ENCODE results near the gene TTLL12.
"Not testable (repeated sequence)": the region's sequence is repeated elsewhere in the genome, so short reads cannot be mapped to it uniquely, and the experiment has no call there.

The TTLL12 gene

GRCh38 chr22:43145371-43145770 lies 41.6 kb downstream of the TTLL12 start:
- not testable (repeated sequence) for H3K9me3 ChIP-seq (ENCODE audit: insufficient read depth, low read depth, low read length); H3K4me3 ChIP-seq (ENCODE audit: low read length); H3K9ac ChIP-seq (ENCODE audit: low read depth, low read length); H3K36me3 ChIP-seq (ENCODE audit: insufficient read depth, low read depth, low read length); H3K4me1 ChIP-seq (ENCODE audit: insufficient read depth, low read length); H3K27me3 ChIP-seq (ENCODE audit: insufficient read depth, low read length); H3K27ac ChIP-seq (ENCODE audit: low read length)

GRCh38 chr22:43144949-43145348 lies 42.0 kb downstream of the TTLL12 start:
- H3K36me3 ChIP-seq (ENCODE audit: insufficient read depth, low read depth, low read length): peaks cover 14% of the 10 kb centered on the region
- no peak overlapping the region for H3K4me3 ChIP-seq (ENCODE audit: low read length)
- no peaks in the 10 kb centered on the region for H3K27me3 ChIP-seq (ENCODE audit: insufficient read depth, low read length)
- no peak overlapping the region for H3K27ac ChIP-seq (ENCODE audit: low read length)
- no peaks in the 10 kb centered on the region for H3K9me3 ChIP-seq (ENCODE audit: insufficient read depth, low read depth, low read length)
- no peak overlapping the region for H3K9ac ChIP-seq (ENCODE audit: low read depth, low read length)
- no peaks in the 10 kb centered on the region for H3K4me1 ChIP-seq (ENCODE audit: insufficient read depth, low read length)

- Histone ChIP-seq H3K4me1 (ENCODE audit: insufficient read depth, low read length) (no peaks in the 10 kb centered on the region), H3K27ac (ENCODE audit: low read length) (no peak within 1 kb of the TSS), H3K36me3 (ENCODE audit: insufficient read depth, low read depth, low read length) (peaks cover 33% of the 10 kb centered on the region), H3K4me3 (ENCODE audit: low read length) (peak within 1 kb of the TSS; percentile 73), H3K27me3 (ENCODE audit: insufficient read depth, low read length) (no peaks in the 10 kb centered on the region), H3K9ac (ENCODE audit: low read depth, low read length) (peak within 1 kb of the TSS; percentile 70; the same call in 1 of the 2 replicates), H3K9me3 (ENCODE audit: insufficient read depth, low read depth, low read length) (no peaks in the 10 kb centered on the region)
These were observed 43.9 kb downstream of the TTLL12 start, which contains the start of gene MCAT for GRCh38 chr22:43142880-43143562. Gene MCAT (minus strand): TSS chr22:43143398. CDS start chr22:43143348, 50 bp downstream.

GRCh38 chr22:43136801-43137200 lies 50.1 kb downstream of the TTLL12 start:
- Histone ChIP-seq H3K9ac (ENCODE audit: low read depth, low read length) (no peak overlapping the region), H3K4me1 (ENCODE audit: insufficient read depth, low read length) (no peaks in the 10 kb centered on the region), H3K27ac (ENCODE audit: low read length) (no peak overlapping the region), H3K36me3 (ENCODE audit: insufficient read depth, low read depth, low read length) (peaks cover 79% of the 10 kb centered on the region), H3K4me3 (ENCODE audit: low read length) (no peak overlapping the region), H3K9me3 (ENCODE audit: insufficient read depth, low read depth, low read length) (no peaks in the 10 kb centered on the region), H3K27me3 (ENCODE audit: insufficient read depth, low read length) (no peaks in the 10 kb centered on the region)

GRCh38 chr22:43136255-43136654 lies 50.7 kb downstream of the TTLL12 start:
- no peaks in the 10 kb centered on the region for H3K9me3 ChIP-seq (ENCODE audit: insufficient read depth, low read depth, low read length)
- no peaks in the 10 kb centered on the region for H3K4me1 ChIP-seq (ENCODE audit: insufficient read depth, low read length)
- no peak overlapping the region for H3K27ac ChIP-seq (ENCODE audit: low read length)
- H3K27me3 ChIP-seq (ENCODE audit: insufficient read depth, low read length): no peaks in the 10 kb centered on the region
- peaks cover 82% of the 10 kb centered on the region for H3K36me3 ChIP-seq (ENCODE audit: insufficient read depth, low read depth, low read length)
- H3K9ac ChIP-seq (ENCODE audit: low read depth, low read length): no peak overlapping the region
- no peak overlapping the region for H3K4me3 ChIP-seq (ENCODE audit: low read length)

- H3K27ac ChIP-seq (ENCODE audit: low read length): no peak overlapping the region
- no peaks in the 10 kb centered on the region for H3K4me1 ChIP-seq (ENCODE audit: insufficient read depth, low read length)
- no peak overlapping the region for H3K9ac ChIP-seq (ENCODE audit: low read depth, low read length)
- peaks cover 77% of the 10 kb centered on the region for H3K36me3 ChIP-seq (ENCODE audit: insufficient read depth, low read depth, low read length)
- no peak overlapping the region for H3K4me3 ChIP-seq (ENCODE audit: low read length)
- no peaks in the 10 kb centered on the region for H3K9me3 ChIP-seq (ENCODE audit: insufficient read depth, low read depth, low read length)
- no peaks in the 10 kb centered on the region for H3K27me3 ChIP-seq (ENCODE audit: insufficient read depth, low read length)
These were observed 51.4 kb downstream of the TTLL12 start for GRCh38 chr22:43135565-43135964.

GRCh38 chr22:43134553-43134952 lies 52.4 kb downstream of the TTLL12 start:
- Histone ChIP-seq H3K4me1 (ENCODE audit: insufficient read depth, low read length) (peaks cover 5% of the 10 kb centered on the region), H3K9me3 (ENCODE audit: insufficient read depth, low read depth, low read length) (no peaks in the 10 kb centered on the region), H3K4me3 (ENCODE audit: low read length) (no peak overlapping the region), H3K27me3 (ENCODE audit: insufficient read depth, low read length) (no peaks in the 10 kb centered on the region), H3K27ac (ENCODE audit: low read length) (no peak overlapping the region), H3K9ac (ENCODE audit: low read depth, low read length) (no peak overlapping the region), H3K36me3 (ENCODE audit: insufficient read depth, low read depth, low read length) (peaks cover 67% of the 10 kb centered on the region)

GRCh38 chr22:43133401-43133800 lies 53.5 kb downstream of the TTLL12 start:
- H3K9me3 ChIP-seq (ENCODE audit: insufficient read depth, low read depth, low read length): no peaks in the 10 kb centered on the region
- H3K4me1 ChIP-seq (ENCODE audit: insufficient read depth, low read length): peaks cover 8% of the 10 kb centered on the region
- H3K36me3 ChIP-seq (ENCODE audit: insufficient read depth, low read depth, low read length): peaks cover 56% of the 10 kb centered on the region
- H3K9ac ChIP-seq (ENCODE audit: low read depth, low read length): no peak overlapping the region
- H3K27ac ChIP-seq (ENCODE audit: low read length): no peak overlapping the region
- H3K4me3 ChIP-seq (ENCODE audit: low read length): no peak overlapping the region
- H3K27me3 ChIP-seq (ENCODE audit: insufficient read depth, low read length): no peaks in the 10 kb centered on the region

GRCh38 chr22:43131773-43132501 lies 55.0 kb downstream of the TTLL12 start:
- Histone ChIP-seq H3K4me1 (ENCODE audit: insufficient read depth, low read length) (peaks cover 8% of the 10 kb centered on the region), H3K9me3 (ENCODE audit: insufficient read depth, low read depth, low read length) (no peaks in the 10 kb centered on the region), H3K36me3 (ENCODE audit: insufficient read depth, low read depth, low read length) (peaks cover 43% of the 10 kb centered on the region), H3K27me3 (ENCODE audit: insufficient read depth, low read length) (no peaks in the 10 kb centered on the region), H3K4me3 (ENCODE audit: low read length) (no peak overlapping the region), H3K9ac (ENCODE audit: low read depth, low read length) (no peak overlapping the region), H3K27ac (ENCODE audit: low read length) (no peak overlapping the region)

- H3K4me1 ChIP-seq (ENCODE audit: insufficient read depth, low read length): peaks cover 8% of the 10 kb centered on the region
- H3K9ac ChIP-seq (ENCODE audit: low read depth, low read length): no peak overlapping the region
- H3K27me3 ChIP-seq (ENCODE audit: insufficient read depth, low read length): no peaks in the 10 kb centered on the region
- H3K9me3 ChIP-seq (ENCODE audit: insufficient read depth, low read depth, low read length): no peaks in the 10 kb centered on the region
- H3K27ac ChIP-seq (ENCODE audit: low read length): no peak overlapping the region
- no peak overlapping the region for H3K4me3 ChIP-seq (ENCODE audit: low read length)
- peaks cover 24% of the 10 kb centered on the region for H3K36me3 ChIP-seq (ENCODE audit: insufficient read depth, low read depth, low read length)
These were observed 57.2 kb downstream of the TTLL12 start for GRCh38 chr22:43129426-43130425.

- Histone ChIP-seq H3K9me3 (ENCODE audit: insufficient read depth, low read depth, low read length) (no peaks in the 10 kb centered on the region), H3K27ac (ENCODE audit: low read length) (no peak overlapping the region), H3K27me3 (ENCODE audit: insufficient read depth, low read length) (no peaks in the 10 kb centered on the region), H3K4me1 (ENCODE audit: insufficient read depth, low read length) (peaks cover 8% of the 10 kb centered on the region), H3K4me3 (ENCODE audit: low read length) (no peak overlapping the region), H3K9ac (ENCODE audit: low read depth, low read length) (no peak overlapping the region), H3K36me3 (ENCODE audit: insufficient read depth, low read depth, low read length) (peaks cover 16% of the 10 kb centered on the region; the same call in 1 of the 2 replicates)
These were observed 58.0 kb downstream of the TTLL12 start for GRCh38 chr22:43128928-43129424.

Data from iPS-20b (cell line).